SK-N-SH treated with all-trans-retinoic acid at 6 μM for 48 hours (cell line): ENCODE data around the gene CD302.
"Not testable (repeated sequence)": the region's sequence is repeated elsewhere in the genome, so short reads cannot be mapped to it uniquely, and the experiment has no call there.

Experiments
- ATAC-seq: fragments of 200-7000 bp; cut with Tn5 transposase; 3 replicates; pipeline ENCODE4 v1.9.1; 2020; ENCODE audit warnings: mild to moderate bottlenecking, moderate library complexity
- ARNTL ChIP-seq: fragments of 450-650 bp; formaldehyde crosslinking; IDR thresholded peaks from 2 replicates; pipeline ENCODE4 v1.5.0; 2020; ENCODE audit warnings: low read depth, mild to moderate bottlenecking, moderate library complexity, borderline replicate concordance
- BACH2 ChIP-seq: fragments of 250-450 bp; sonication (Bioruptor Pico); IDR thresholded peaks from 2 replicates; pipeline ENCODE4 v1.9.0; 2021; ENCODE audit warnings: mild to moderate bottlenecking, borderline replicate concordance
- CSDC2 ChIP-seq: fragments of 250-450 bp; sonication (Bioruptor Pico); IDR thresholded peaks from 2 replicates; pipeline ENCODE4 v1.5.0; 2020; ENCODE audit warnings: mild to moderate bottlenecking, moderate library complexity
- CSRNP3 ChIP-seq: fragments of 250-450 bp; sonication (Bioruptor Pico); IDR thresholded peaks from 2 replicates; pipeline ENCODE4 v1.5.1; 2021; ENCODE audit warnings: mild to moderate bottlenecking, moderate library complexity
- ESRRG ChIP-seq: fragments of 250-450 bp; sonication (Bioruptor Pico); IDR thresholded peaks from 2 replicates; pipeline ENCODE4 v1.6.1; 2021; ENCODE audit warnings: mild to moderate bottlenecking
- OSR1 ChIP-seq: fragments of 250-450 bp; sonication (Bioruptor Pico); IDR thresholded peaks from 2 replicates; pipeline ENCODE4 v1.8.0; 2022; ENCODE audit warnings: moderate library complexity, mild to moderate bottlenecking, inconsistent platforms
- PPARA ChIP-seq: fragments of 250-450 bp; sonication (Bioruptor Pico); IDR thresholded peaks from 2 replicates; pipeline ENCODE4 v1.5.0; 2020; ENCODE audit warnings: mild to moderate bottlenecking, borderline replicate concordance
- RARB ChIP-seq: fragments of 250-450 bp; sonication (Bioruptor Pico); IDR thresholded peaks from 2 replicates; pipeline ENCODE4 v1.8.0; 2021; ENCODE audit warnings: mild to moderate bottlenecking, moderate library complexity
- TCF4 ChIP-seq: fragments of 250-450 bp; sonication (Bioruptor Pico); IDR thresholded peaks from 2 replicates; pipeline ENCODE4 v1.8.0; 2021; ENCODE audit warnings: mild to moderate bottlenecking, moderate library complexity, borderline replicate concordance
- TSHZ2 ChIP-seq: fragments of 250-450 bp; sonication (Bioruptor Pico); IDR thresholded peaks from 2 replicates; pipeline ENCODE4 v1.5.0; 2020; ENCODE audit warnings: mild to moderate bottlenecking, moderate library complexity
- ZC3H10 ChIP-seq: fragments of 250-450 bp; sonication (Bioruptor Pico); IDR thresholded peaks from 2 replicates; pipeline ENCODE4 v1.5.1; 2021; ENCODE audit warnings: mild to moderate bottlenecking, moderate library complexity
- ZFP3 ChIP-seq: fragments of 250-450 bp; sonication (Bioruptor Pico); IDR thresholded peaks from 2 replicates; pipeline ENCODE4 v1.5.0; 2020; ENCODE audit warnings: mild to moderate bottlenecking, moderate library complexity
- ZFP30 ChIP-seq: fragments of 450-650 bp; formaldehyde crosslinking; IDR thresholded peaks from 2 replicates; pipeline ENCODE4 v1.5.0; 2022; ENCODE audit warnings: mild to moderate bottlenecking, moderate library complexity
- ZNF565 ChIP-seq: fragments of 450-650 bp; formaldehyde crosslinking; conservative IDR thresholded peaks from 2 replicates; pipeline ENCODE4 v1.5.0; 2020; ENCODE audit warnings: low read depth, mild to moderate bottlenecking, moderate library complexity
- ZNF70 ChIP-seq: fragments of 450-650 bp; formaldehyde crosslinking; IDR thresholded peaks from 2 replicates; pipeline ENCODE4 v1.5.0; 2020; ENCODE audit warnings: mild to moderate bottlenecking, moderate library complexity
- ZNF8 ChIP-seq: fragments of 450-650 bp; formaldehyde crosslinking; IDR thresholded peaks from 2 replicates; pipeline ENCODE4 v1.5.0; 2020; ENCODE audit warnings: mild to moderate bottlenecking, moderate library complexity
- TF ChIP-seq, protein P1 (sequence below): fragments of 250-450 bp; sonication (Bioruptor Pico); IDR thresholded peaks from 2 replicates; pipeline ENCODE4 v1.5.1; 2020; ENCODE audit warnings: low read depth, mild to moderate bottlenecking, moderate library complexity
- TF ChIP-seq, protein P2 (sequence below): fragments of 250-450 bp; sonication (Bioruptor Pico); IDR thresholded peaks from 2 replicates; pipeline ENCODE4 v1.8.0; 2021; ENCODE audit warnings: low read depth, mild to moderate bottlenecking, moderate library complexity, borderline replicate concordance
- TF ChIP-seq, protein P3 (sequence below): fragments of 250-450 bp; sonication (Bioruptor Pico); IDR thresholded peaks from 2 replicates; pipeline ENCODE4 v1.8.0; 2020; ENCODE audit warnings: mild to moderate bottlenecking, moderate library complexity, borderline replicate concordance

CD302 gene

GRCh38 chr2:159725713-159726112 lies 72.3 kb downstream of the CD302 start:
- no peak for ATAC-seq

DNA sequence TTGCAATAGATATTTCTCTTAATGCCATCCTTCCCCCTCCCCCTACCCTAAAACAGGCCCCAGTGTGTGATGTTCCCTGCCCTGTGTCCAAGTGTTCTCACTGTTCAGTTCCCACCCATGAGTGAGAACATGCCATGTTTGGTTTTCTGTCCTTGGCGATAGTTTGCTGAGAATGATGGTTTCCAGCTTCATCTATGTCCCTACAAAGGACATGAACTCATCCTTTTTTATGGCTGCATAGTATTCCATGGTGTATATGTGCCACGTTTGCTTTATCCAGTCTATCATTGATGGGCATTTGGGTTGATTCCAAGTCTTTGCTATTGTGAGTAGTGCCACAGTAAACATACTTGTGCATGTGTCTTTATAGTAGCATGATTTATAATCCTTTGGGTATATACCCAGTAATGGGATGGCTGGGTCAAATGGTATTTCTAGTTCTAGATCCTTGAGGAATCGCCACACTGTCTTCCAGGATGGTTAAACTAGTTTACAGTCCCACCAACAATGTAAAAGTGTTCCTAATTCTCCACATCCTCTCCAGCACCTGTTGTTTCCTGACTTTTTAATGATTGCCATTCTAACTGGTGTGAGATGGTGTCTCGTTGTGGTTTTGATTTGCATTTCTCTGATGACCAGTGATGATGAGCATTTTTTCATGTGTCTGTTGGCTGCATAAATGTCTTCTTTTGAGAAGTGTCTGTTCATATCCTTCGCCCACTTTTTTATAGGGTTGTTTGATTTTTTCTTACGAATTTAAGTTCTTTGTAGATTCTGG lies 73.0 kb downstream of the CD302 start:
- ATAC-seq: not testable (repeated sequence)

More at GRCh38 chr2:159725713-159726112, 72.3 kb downstream of the CD302 start:
- TF ChIP-seq ZNF70: no peak
- TF ChIP-seq ZNF8: no peak
- TF ChIP-seq ARNTL (CRISPR knock-in tag): no peak
- TF ChIP-seq CSRNP3 (CRISPR knock-in tag): no peak
- no peak for TF ChIP-seq TCF4 (CRISPR knock-in tag)
- no peak for TF ChIP-seq ESRRG (CRISPR knock-in tag)
- TF ChIP-seq, protein P1, sequence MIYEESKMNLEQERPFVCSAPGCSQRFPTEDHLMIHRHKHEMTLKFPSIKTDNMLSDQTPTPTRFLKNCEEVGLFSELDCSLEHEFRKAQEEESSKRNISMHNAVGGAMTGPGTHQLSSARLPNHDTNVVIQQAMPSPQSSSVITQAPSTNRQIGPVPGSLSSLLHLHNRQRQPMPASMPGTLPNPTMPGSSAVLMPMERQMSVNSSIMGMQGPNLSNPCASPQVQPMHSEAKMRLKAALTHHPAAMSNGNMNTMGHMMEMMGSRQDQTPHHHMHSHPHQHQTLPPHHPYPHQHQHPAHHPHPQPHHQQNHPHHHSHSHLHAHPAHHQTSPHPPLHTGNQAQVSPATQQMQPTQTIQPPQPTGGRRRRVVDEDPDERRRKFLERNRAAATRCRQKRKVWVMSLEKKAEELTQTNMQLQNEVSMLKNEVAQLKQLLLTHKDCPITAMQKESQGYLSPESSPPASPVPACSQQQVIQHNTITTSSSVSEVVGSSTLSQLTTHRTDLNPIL (CRISPR knock-in tag): no peak
- TF ChIP-seq, protein P2, sequence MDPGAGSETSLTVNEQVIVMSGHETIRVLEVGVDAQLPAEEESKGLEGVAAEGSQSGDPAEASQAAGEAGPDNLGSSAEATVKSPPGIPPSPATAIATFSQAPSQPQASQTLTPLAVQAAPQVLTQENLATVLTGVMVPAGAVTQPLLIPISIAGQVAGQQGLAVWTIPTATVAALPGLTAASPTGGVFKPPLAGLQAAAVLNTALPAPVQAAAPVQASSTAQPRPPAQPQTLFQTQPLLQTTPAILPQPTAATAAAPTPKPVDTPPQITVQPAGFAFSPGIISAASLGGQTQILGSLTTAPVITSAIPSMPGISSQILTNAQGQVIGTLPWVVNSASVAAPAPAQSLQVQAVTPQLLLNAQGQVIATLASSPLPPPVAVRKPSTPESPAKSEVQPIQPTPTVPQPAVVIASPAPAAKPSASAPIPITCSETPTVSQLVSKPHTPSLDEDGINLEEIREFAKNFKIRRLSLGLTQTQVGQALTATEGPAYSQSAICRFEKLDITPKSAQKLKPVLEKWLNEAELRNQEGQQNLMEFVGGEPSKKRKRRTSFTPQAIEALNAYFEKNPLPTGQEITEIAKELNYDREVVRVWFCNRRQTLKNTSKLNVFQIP (CRISPR knock-in tag): no peak
- no peak for TF ChIP-seq OSR1
- no peak for TF ChIP-seq BACH2 (CRISPR knock-in tag)
- no peak for TF ChIP-seq ZFP30 (CRISPR knock-in tag)
- TF ChIP-seq RARB (CRISPR knock-in tag): no peak
- no peak for TF ChIP-seq ZNF565 (CRISPR knock-in tag)

DNA sequence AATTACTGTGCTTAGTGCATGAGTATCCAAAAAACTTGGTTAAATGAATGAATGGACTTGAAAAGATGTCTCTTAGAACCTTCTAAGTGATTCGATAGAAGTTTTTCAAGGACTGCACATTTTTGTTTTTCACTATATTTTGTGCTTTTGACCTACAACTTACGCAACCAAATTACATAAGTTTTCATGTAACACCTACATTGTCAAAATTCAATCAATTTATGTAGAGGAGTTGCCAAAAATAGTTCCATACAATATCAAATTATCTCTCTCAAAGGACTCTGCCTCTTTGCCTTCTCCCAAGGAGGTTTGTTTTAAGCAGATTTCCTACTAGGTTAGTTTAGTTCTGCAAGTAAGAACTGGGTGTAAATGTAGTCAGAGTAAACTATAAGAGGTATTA lies 75.4 kb downstream of the CD302 start:
- TF ChIP-seq CSRNP3 (CRISPR knock-in tag) (no peak), PPARA (CRISPR knock-in tag) (no peak), RARB (CRISPR knock-in tag) (no peak), ARNTL (CRISPR knock-in tag) (no peak), TCF4 (CRISPR knock-in tag) (no peak), ZC3H10 (CRISPR knock-in tag) (no peak), CSDC2 (CRISPR knock-in tag) (no peak), ZNF8 (no peak), BACH2 (CRISPR knock-in tag) (no peak), ESRRG (CRISPR knock-in tag) (no peak), TSHZ2 (no peak), ZFP3 (CRISPR knock-in tag) (no peak), ZNF565 (CRISPR knock-in tag) (no peak)
- TF ChIP-seq, protein P1 (CRISPR knock-in tag): no peak
- TF ChIP-seq, protein P3, sequence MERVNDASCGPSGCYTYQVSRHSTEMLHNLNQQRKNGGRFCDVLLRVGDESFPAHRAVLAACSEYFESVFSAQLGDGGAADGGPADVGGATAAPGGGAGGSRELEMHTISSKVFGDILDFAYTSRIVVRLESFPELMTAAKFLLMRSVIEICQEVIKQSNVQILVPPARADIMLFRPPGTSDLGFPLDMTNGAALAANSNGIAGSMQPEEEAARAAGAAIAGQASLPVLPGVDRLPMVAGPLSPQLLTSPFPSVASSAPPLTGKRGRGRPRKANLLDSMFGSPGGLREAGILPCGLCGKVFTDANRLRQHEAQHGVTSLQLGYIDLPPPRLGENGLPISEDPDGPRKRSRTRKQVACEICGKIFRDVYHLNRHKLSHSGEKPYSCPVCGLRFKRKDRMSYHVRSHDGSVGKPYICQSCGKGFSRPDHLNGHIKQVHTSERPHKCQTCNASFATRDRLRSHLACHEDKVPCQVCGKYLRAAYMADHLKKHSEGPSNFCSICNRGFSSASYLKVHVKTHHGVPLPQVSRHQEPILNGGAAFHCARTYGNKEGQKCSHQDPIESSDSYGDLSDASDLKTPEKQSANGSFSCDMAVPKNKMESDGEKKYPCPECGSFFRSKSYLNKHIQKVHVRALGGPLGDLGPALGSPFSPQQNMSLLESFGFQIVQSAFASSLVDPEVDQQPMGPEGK: no peak
- ATAC-seq: no peak
